ENCODE results near the gene EGR2. TPM values are rescaled to one million over a fixed set of nuclear protein-coding genes. Genes with fewer than 3 reads are reported as not detected.

The EGR2 gene
- total and polyA plus RNA-seq, 2 donors (not counting 3 experiments of a cell fraction or from before 2014, with no cell fraction given) = 0.46 to 0.47 TPM

- no peak for FAIRE-seq
- no peak for DNase-seq (ENCODE audit: low read depth, low spot score)
- ChIA-PET POLR2A (no interaction called here), CTCF (no interaction called here)
- no peak overlapping the region for H3K4me2 ChIP-seq (ENCODE audit: insufficient read depth, low read length)
- no peak overlapping the region for H3K4me3 ChIP-seq (replicated peaks in 1 of 3; ENCODE audit: insufficient read depth in 1 of 3, low read depth in 1 of 3, low read length in 3 of 3)
- H3K9ac ChIP-seq (replicated peaks; ENCODE audit: extremely low read depth, insufficient read depth, low read length) = no peak overlapping the region
- dilution Hi-C loops (cut with MboI; ENCODE audit: extremely low pct_ligation_motif_present, low sequenced_read_pairs) = no loop called here
- intact Hi-C loops (cut with micrococcal nuclease) = no loop called here
- no peaks in the 10 kb centered on the region for H3K9me1 ChIP-seq (replicated peaks; ENCODE audit: control insufficient read depth, extremely low read depth, insufficient read depth, low read length)
- H3K36me3 ChIP-seq (ENCODE audit: control insufficient read depth in 2 of 2, extremely low read depth in 1 of 2, insufficient read depth in 2 of 2, low read length in 2 of 2) = no peaks in the 10 kb centered on the region
- H3K79me2 ChIP-seq (ENCODE audit: control insufficient read depth, insufficient read depth, low read length) = no peaks in the 10 kb centered on the region
- no peaks in the 10 kb centered on the region for H3K27me3 ChIP-seq (ENCODE audit: control insufficient read depth in 2 of 2, insufficient read depth in 2 of 2, low read length in 2 of 2)
- no TSS peak for BruUV-seq (replicated peaks)
- H3K9me3 ChIP-seq (replicated peaks; ENCODE audit: control insufficient read depth, insufficient read depth, low read length) = no peaks in the 10 kb centered on the region
- H3K27ac ChIP-seq (ENCODE audit: insufficient read depth, low read depth, low read length) = no peak overlapping the region
- no peak for TF ChIP-seq FOS (IDR thresholded peaks at IDR 0.05; ENCODE audit: borderline replicate concordance, insufficient read depth, low read length)
- no peak for TF ChIP-seq EZH2 (IDR thresholded peaks at IDR 0.05; ENCODE audit: borderline replicate concordance, low read depth, low read length, severe bottlenecking)
- no peak for TF ChIP-seq POLR2A (IDR thresholded peaks at IDR 0.05; ENCODE audit: low read depth, low read length)
- no peak for TF ChIP-seq MAX (IDR thresholded peaks at IDR 0.05; ENCODE audit: insufficient read depth, insufficient read length)
- TF ChIP-seq CTCF (IDR thresholded peaks at IDR 0.05; ENCODE audit: extremely low read depth in 1 of 2, insufficient read depth in 1 of 2, low read depth in 1 of 2, low read length in 2 of 2) = no peak
- H3K4me1 ChIP-seq (ENCODE audit: control insufficient read depth, extremely low read depth, insufficient read depth, low read length) = no peaks in the 10 kb centered on the region
- H2AFZ ChIP-seq (ENCODE audit: low read depth, low read length) = no peak overlapping the region
- no peaks in the 10 kb centered on the region for H4K20me1 ChIP-seq (replicated peaks; ENCODE audit: control insufficient read depth, extremely low read depth, insufficient read depth, low read length)
These were observed 31.3 kb upstream of the EGR2 start for GRCh38 chr10:62847433-62847832.
